Liver (tissue), 9 donors: Measurements from ENCODE around the gene CDH23. TPM values are rescaled to one million over a fixed set of nuclear protein-coding genes. Genes with fewer than 3 reads are reported as not detected.

Experiments
- DNase-seq: peaks from one replicate; pipeline ENCODE4 v3.0.0-alpha.2; 2017; ENCODE audit warnings: low spot score
- H3K27ac ChIP-seq, 2 donors: one replicate each; pipeline ENCODE4 v1.7.0; 2013; ENCODE audit warnings: inconsistent platforms in 2 of 2, low read length in 2 of 2, control low read depth in 1 of 2, low read depth in 1 of 2, mild to moderate bottlenecking in 1 of 2
- H3K27me3 ChIP-seq, 4 donors: one replicate each; pipeline versions ENCODE4 v1.6.1 to v1.7.0; 2013; ENCODE audit warnings: low read length in 3 of 4, inconsistent platforms in 1 of 4, mild to moderate bottlenecking in 1 of 4, moderate library complexity in 1 of 4; ENCODE audit not compliant: control insufficient read depth in 4 of 4, insufficient read depth in 4 of 4
- H3K36me3 ChIP-seq, 4 donors: one replicate each; pipeline versions ENCODE4 v1.6.1 to v1.7.0; 2013; ENCODE audit warnings: low read length in 3 of 4, mild to moderate bottlenecking in 3 of 4, low read depth in 1 of 4, moderate library complexity in 1 of 4; ENCODE audit not compliant: control insufficient read depth in 4 of 4, insufficient read depth in 3 of 4
- H3K4me1 ChIP-seq, 4 donors: one replicate each; pipeline versions ENCODE4 v1.6.1 to v1.7.0; 2013; ENCODE audit warnings: low read length in 3 of 4, mild to moderate bottlenecking in 3 of 4, moderate library complexity in 1 of 4; ENCODE audit not compliant: control insufficient read depth in 4 of 4, insufficient read depth in 4 of 4
- H3K4me3 ChIP-seq, 3 donors: one replicate each; pipeline versions ENCODE4 v1.6.1 to v1.7.0; 2013; ENCODE audit warnings: low read length in 3 of 3, control low read depth in 1 of 3, low read depth in 1 of 3, mild to moderate bottlenecking in 1 of 3
- H3K9ac ChIP-seq, 2 donors: one replicate each; pipeline ENCODE4 v1.7.0; 2013; ENCODE audit warnings: low read length in 2 of 2, mild to moderate bottlenecking in 2 of 2, moderate library complexity in 2 of 2, control low read depth in 1 of 2, low read depth in 1 of 2
- H3K9me3 ChIP-seq, 4 donors: one replicate each; pipeline versions ENCODE4 v1.6.1 to v1.7.0; 2013; ENCODE audit warnings: low read length in 3 of 4; ENCODE audit not compliant: control insufficient read depth in 4 of 4
- EGR1 ChIP-seq, 2 donors: IDR thresholded peaks; 2 replicates each; pipeline ENCODE4 v1.6.1; 2016 to 2018; ENCODE audit warnings: antibody characterized with exemption in 2 of 2, low read depth in 2 of 2
- FOXA1 ChIP-seq: IDR thresholded peaks from 2 replicates; pipeline ENCODE4 v1.6.1; 2016; ENCODE audit warnings: antibody characterized with exemption
- FOXA2 ChIP-seq: IDR thresholded peaks from 2 replicates; pipeline ENCODE4 v1.6.1; 2016; ENCODE audit warnings: antibody characterized with exemption
- GABPA ChIP-seq, 2 donors: IDR thresholded peaks in 1 of 2; conservative IDR thresholded peaks in 1 of 2; 2 replicates each; pipeline ENCODE4 v1.6.1; 2016; ENCODE audit warnings: antibody characterized with exemption in 2 of 2, mild to moderate bottlenecking in 1 of 2, moderate library complexity in 1 of 2
- HNF4A ChIP-seq, 2 donors: conservative IDR thresholded peaks; 2 replicates each; pipeline ENCODE4 v1.6.1; 2016; ENCODE audit warnings: antibody characterized with exemption in 2 of 2, mild to moderate bottlenecking in 2 of 2
- HNF4G ChIP-seq: IDR thresholded peaks from 2 replicates; pipeline ENCODE4 v1.6.1; 2016; ENCODE audit warnings: antibody characterized with exemption
- JUND ChIP-seq, 2 donors: IDR thresholded peaks; 2 replicates each; pipeline ENCODE4 v1.6.1; 2016; ENCODE audit warnings: antibody characterized with exemption in 2 of 2
- NR2F2 ChIP-seq: IDR thresholded peaks from 2 replicates; pipeline ENCODE4 v1.6.1; 2016; ENCODE audit warnings: antibody characterized with exemption
- RAD21 ChIP-seq, 2 donors: IDR thresholded peaks; 2 replicates each; pipeline ENCODE4 v1.6.1; 2016; ENCODE audit warnings: antibody characterized with exemption in 2 of 2, mild to moderate bottlenecking in 2 of 2
- RXRA ChIP-seq, 2 donors: IDR thresholded peaks; 2 replicates each; pipeline ENCODE4 v1.6.1; 2017 to 2018; ENCODE audit warnings: antibody characterized with exemption in 2 of 2, mild to moderate bottlenecking in 1 of 2
- SP1 ChIP-seq: IDR thresholded peaks from 2 replicates; pipeline ENCODE4 v1.6.1; 2018; ENCODE audit warnings: antibody characterized with exemption, mild to moderate bottlenecking
- TAF1 ChIP-seq: conservative IDR thresholded peaks from 2 replicates; pipeline ENCODE4 v1.6.1; 2016; ENCODE audit warnings: antibody characterized with exemption, mild to moderate bottlenecking
- YY1 ChIP-seq: IDR thresholded peaks from 2 replicates; pipeline ENCODE4 v1.6.1; 2016; ENCODE audit warnings: antibody characterized with exemption, mild to moderate bottlenecking
- WGBS: extraction: QIAGEN DNeasy Blood & Tissue Kit; methylation state at CpG from one replicate; pipeline ENCODE4 v1.1.7; 2013; 5-methylcytosine and 5-hydroxymethylcytosine counted together
- polyA plus RNA-seq, 2 donors: library from polyadenylated mRNA; stranded (reverse) in 1 of 2; unstranded in 1 of 2; fragments of 200-250 nt in 1 of 2; fragments of >200 nt in 1 of 2; fragmentation: Nextera tagmentation in 1 of 2; extraction: Ambion mirVana in 1 of 2; gene quantifications; one replicate each; pipeline versions ENCODE4 v1.2.1 to v1.2.3, GENCODE V29; 2013 to 2015
- total RNA-seq, 2 donors: library from RNA; depleted of rRNA; stranded (reverse); fragments of >200 nt; gene quantifications; one replicate each; pipeline ENCODE4 v1.2.3, GENCODE V29; 2014
- TF ChIP-seq, protein P1 (sequence below): IDR thresholded peaks from 2 replicates; pipeline ENCODE4 v1.6.1; 2016; ENCODE audit warnings: antibody characterized with exemption
- TF ChIP-seq, protein P2 (sequence below): IDR thresholded peaks from 2 replicates; pipeline ENCODE4 v1.6.1; 2016; ENCODE audit warnings: antibody characterized with exemption, mild to moderate bottlenecking
- TF ChIP-seq, protein P3 (sequence below): fragments of 150-350 bp; IDR thresholded peaks from 2 replicates; pipeline ENCODE4 v1.5.1; 2017; ENCODE audit warnings: improper control_type of control experiment, low read depth, low read length; ENCODE audit not compliant: missing input control
- TF ChIP-seq, protein P4 (sequence below): IDR thresholded peaks from 2 replicates; pipeline ENCODE4 v1.6.1; 2016; ENCODE audit warnings: antibody characterized with exemption
- TF ChIP-seq, protein P5 (sequence below): IDR thresholded peaks from 2 replicates; pipeline ENCODE4 v1.6.1; 2016; ENCODE audit warnings: antibody characterized with exemption
- donor health status: healthy.
- donor health status: healthy.
- donor health status: healthy.
- donor health status: healthy.
- donor health status: healthy.

CDH23 gene
- total and polyA plus RNA-seq, 4 donors = 1.5 to 4.7 (median 3.4) TPM

DNA sequence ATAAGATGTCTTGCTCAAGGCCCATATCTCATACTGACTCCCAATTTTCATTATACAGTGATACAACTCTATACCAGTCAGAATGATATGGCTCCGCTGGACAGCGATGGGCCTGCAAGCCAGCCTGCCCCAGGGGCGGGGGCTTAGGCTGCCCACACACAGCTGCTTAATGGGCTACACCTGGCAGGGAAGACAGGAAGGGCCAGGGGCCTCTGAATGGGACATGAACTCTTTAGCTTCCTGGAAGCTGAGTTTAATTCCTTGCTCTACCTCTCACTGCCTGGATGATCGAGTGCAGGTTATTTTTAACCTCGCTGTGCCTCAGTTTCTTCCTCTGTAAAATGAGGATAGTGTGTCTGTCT is 210.3 kb downstream of the CDH23 start:
- H3K4me3 ChIP-seq = no peak overlapping the region
- 97% methylated on average over 5 of the region's 5 CpGs for WGBS
- DNase-seq = no peak
- H3K4me1 ChIP-seq = no peaks in the 10 kb centered on the region
- no peaks in the 10 kb centered on the region for H3K9me3 ChIP-seq
- H3K27me3 ChIP-seq = peaks cover 0 to 2% (median 0%) of the 10 kb centered on the region in 4 donors
- no peak overlapping the region for H3K9ac ChIP-seq
- no peaks in the 10 kb centered on the region for H3K36me3 ChIP-seq
- TF ChIP-seq GABPA (IDR thresholded peaks at IDR 0.05 in 1 of 2, conservative IDR thresholded peaks at IDR 0.05 in 1 of 2) = no peak
- TF ChIP-seq, protein P1, sequence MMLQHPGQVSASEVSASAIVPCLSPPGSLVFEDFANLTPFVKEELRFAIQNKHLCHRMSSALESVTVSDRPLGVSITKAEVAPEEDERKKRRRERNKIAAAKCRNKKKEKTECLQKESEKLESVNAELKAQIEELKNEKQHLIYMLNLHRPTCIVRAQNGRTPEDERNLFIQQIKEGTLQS = no peak
- no peak for TF ChIP-seq YY1
- no peak for TF ChIP-seq JUND (IDR thresholded peaks at IDR 0.05)
- no peak for TF ChIP-seq SP1
- no peak for TF ChIP-seq FOXA2
- TF ChIP-seq RAD21 (IDR thresholded peaks at IDR 0.05) = no peak
- TF ChIP-seq HNF4G = no peak
- TF ChIP-seq, protein P2, sequence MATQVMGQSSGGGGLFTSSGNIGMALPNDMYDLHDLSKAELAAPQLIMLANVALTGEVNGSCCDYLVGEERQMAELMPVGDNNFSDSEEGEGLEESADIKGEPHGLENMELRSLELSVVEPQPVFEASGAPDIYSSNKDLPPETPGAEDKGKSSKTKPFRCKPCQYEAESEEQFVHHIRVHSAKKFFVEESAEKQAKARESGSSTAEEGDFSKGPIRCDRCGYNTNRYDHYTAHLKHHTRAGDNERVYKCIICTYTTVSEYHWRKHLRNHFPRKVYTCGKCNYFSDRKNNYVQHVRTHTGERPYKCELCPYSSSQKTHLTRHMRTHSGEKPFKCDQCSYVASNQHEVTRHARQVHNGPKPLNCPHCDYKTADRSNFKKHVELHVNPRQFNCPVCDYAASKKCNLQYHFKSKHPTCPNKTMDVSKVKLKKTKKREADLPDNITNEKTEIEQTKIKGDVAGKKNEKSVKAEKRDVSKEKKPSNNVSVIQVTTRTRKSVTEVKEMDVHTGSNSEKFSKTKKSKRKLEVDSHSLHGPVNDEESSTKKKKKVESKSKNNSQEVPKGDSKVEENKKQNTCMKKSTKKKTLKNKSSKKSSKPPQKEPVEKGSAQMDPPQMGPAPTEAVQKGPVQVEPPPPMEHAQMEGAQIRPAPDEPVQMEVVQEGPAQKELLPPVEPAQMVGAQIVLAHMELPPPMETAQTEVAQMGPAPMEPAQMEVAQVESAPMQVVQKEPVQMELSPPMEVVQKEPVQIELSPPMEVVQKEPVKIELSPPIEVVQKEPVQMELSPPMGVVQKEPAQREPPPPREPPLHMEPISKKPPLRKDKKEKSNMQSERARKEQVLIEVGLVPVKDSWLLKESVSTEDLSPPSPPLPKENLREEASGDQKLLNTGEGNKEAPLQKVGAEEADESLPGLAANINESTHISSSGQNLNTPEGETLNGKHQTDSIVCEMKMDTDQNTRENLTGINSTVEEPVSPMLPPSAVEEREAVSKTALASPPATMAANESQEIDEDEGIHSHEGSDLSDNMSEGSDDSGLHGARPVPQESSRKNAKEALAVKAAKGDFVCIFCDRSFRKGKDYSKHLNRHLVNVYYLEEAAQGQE = no peak
- no peak for TF ChIP-seq TAF1
- TF ChIP-seq, protein P3, sequence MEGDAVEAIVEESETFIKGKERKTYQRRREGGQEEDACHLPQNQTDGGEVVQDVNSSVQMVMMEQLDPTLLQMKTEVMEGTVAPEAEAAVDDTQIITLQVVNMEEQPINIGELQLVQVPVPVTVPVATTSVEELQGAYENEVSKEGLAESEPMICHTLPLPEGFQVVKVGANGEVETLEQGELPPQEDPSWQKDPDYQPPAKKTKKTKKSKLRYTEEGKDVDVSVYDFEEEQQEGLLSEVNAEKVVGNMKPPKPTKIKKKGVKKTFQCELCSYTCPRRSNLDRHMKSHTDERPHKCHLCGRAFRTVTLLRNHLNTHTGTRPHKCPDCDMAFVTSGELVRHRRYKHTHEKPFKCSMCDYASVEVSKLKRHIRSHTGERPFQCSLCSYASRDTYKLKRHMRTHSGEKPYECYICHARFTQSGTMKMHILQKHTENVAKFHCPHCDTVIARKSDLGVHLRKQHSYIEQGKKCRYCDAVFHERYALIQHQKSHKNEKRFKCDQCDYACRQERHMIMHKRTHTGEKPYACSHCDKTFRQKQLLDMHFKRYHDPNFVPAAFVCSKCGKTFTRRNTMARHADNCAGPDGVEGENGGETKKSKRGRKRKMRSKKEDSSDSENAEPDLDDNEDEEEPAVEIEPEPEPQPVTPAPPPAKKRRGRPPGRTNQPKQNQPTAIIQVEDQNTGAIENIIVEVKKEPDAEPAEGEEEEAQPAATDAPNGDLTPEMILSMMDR = no peak
- TF ChIP-seq, protein P4, sequence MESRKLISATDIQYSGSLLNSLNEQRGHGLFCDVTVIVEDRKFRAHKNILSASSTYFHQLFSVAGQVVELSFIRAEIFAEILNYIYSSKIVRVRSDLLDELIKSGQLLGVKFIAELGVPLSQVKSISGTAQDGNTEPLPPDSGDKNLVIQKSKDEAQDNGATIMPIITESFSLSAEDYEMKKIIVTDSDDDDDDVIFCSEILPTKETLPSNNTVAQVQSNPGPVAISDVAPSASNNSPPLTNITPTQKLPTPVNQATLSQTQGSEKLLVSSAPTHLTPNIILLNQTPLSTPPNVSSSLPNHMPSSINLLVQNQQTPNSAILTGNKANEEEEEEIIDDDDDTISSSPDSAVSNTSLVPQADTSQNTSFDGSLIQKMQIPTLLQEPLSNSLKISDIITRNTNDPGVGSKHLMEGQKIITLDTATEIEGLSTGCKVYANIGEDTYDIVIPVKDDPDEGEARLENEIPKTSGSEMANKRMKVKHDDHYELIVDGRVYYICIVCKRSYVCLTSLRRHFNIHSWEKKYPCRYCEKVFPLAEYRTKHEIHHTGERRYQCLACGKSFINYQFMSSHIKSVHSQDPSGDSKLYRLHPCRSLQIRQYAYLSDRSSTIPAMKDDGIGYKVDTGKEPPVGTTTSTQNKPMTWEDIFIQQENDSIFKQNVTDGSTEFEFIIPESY = no peak
- TF ChIP-seq RXRA (IDR thresholded peaks at IDR 0.05) = no peak
- TF ChIP-seq HNF4A (conservative IDR thresholded peaks at IDR 0.05) = no peak
- TF ChIP-seq NR2F2 = no peak
- TF ChIP-seq, protein P5, sequence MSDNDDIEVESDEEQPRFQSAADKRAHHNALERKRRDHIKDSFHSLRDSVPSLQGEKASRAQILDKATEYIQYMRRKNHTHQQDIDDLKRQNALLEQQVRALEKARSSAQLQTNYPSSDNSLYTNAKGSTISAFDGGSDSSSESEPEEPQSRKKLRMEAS = no peak
- no peak for TF ChIP-seq EGR1 (IDR thresholded peaks at IDR 0.05; ENCODE audit: low read depth in 2 of 2)
- TF ChIP-seq FOXA1 = no peak
- H3K27ac ChIP-seq = no peak overlapping the region
